Measurements from ENCODE around the gene TRIO.
A peak's percentile ranks its signal among the peaks of the same experiment; 100 is the strongest.

Gene TRIO

DNA sequence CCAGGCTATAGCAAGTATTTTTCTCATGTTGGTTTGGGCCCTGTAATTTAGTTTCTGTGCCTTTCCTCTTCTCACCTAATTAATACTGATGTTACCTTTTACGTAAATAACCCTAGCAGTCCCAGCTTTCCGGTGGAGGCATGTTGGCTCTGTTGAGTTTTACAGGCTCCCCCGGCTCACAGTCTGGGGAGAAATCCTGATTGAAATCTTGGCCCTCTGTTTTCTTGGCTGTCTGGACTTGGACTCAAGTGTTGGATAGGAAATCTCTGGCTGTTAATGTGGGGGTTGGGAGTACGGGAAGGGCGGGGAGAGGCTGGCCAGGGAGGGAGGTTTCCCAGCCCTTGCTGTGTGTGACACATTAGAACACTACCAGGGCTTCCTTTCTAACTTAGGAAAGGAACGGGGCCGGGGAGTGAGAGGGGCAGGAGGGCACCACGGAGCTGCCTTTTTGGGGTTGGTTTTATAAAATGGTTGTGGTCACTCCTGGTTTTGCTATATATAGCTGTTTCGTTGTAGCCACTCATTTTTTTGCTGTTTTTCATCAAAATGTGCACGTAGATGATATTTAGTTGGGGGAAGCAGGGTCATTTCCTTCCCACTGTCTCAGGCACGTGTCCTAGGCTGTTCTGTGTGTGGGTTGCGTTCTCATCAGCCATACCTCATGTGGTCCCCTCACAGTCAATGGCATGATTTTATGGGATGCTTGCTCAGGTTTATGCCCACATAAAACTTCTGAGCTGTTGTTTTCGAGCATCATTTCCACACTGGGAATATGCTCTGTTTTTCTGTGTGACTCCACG, 11.0 kb downstream of the TRIO start (continued):
- TF ChIP-seq, protein P1, sequence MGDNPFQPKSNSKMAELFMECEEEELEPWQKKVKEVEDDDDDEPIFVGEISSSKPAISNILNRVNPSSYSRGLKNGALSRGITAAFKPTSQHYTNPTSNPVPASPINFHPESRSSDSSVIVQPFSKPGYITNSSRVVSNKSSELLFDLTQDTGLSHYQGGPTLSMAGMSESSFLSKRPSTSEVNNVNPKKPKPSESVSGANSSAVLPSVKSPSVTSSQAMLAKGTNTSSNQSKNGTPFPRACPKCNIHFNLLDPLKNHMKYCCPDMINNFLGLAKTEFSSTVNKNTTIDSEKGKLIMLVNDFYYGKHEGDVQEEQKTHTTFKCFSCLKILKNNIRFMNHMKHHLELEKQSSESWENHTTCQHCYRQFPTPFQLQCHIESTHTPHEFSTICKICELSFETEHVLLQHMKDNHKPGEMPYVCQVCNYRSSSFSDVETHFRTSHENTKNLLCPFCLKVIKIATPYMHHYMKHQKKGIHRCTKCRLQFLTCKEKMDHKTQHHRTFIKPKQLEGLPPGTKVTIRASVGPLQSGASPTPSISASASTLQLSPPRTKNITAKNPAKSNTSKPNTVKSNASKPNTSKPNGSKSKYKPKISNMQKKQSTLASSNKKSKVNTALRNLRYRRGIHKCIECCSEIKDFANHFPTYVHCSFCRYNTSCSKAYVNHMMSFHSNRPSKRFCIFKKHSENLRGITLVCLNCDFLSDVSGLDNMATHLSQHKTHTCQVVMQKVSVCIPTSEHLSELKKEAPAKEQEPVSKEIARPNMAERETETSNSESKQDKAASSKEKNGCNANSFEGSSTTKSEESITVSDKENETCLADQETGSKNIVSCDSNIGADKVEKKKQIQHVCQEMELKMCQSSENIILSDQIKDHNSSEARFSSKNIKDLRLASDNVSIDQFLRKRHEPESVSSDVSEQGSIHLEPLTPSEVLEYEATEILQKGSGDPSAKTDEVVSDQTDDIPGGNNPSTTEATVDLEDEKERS (tag by site-specific recombination; IDR thresholded peaks at IDR 0.05) = no peak
- TF ChIP-seq ZNF16 (tag by site-specific recombination; IDR thresholded peaks at IDR 0.05; ENCODE audit: low read depth) (no peak), ZNF302 (tag by site-specific recombination; IDR thresholded peaks at IDR 0.05; ENCODE audit: low read depth) (no peak), ZBTB8A (tag by site-specific recombination; IDR thresholded peaks at IDR 0.05) (peak; percentile 40), ZNF777 (tag by site-specific recombination; IDR thresholded peaks at IDR 0.05; ENCODE audit: borderline replicate concordance) (no peak), GFI1B (tag by site-specific recombination; IDR thresholded peaks at IDR 0.05) (peak; percentile 98), GLIS2 (tag by site-specific recombination; IDR thresholded peaks at IDR 0.05) (no peak), ZNF174 (tag by site-specific recombination; IDR thresholded peaks at IDR 0.05) (no peak), KLF8 (tag by site-specific recombination; IDR thresholded peaks at IDR 0.05) (peak; percentile 34; the same call in 1 of the 2 replicates), ZNF19 (tag by site-specific recombination; IDR thresholded peaks at IDR 0.05; ENCODE audit: low read depth) (no peak), ZNF416 (tag by site-specific recombination; IDR thresholded peaks at IDR 0.05) (no peak), SP7 (tag by site-specific recombination; IDR thresholded peaks at IDR 0.05) (peak; percentile 99), FEZF1 (tag by site-specific recombination; IDR thresholded peaks at IDR 0.05) (peak; percentile 93), ZNF501 (tag by site-specific recombination; IDR thresholded peaks at IDR 0.05) (0 out of 2 replicates have a peak, but pooled peaks have one; percentile 58), ZNF335 (tag by site-specific recombination; conservative IDR thresholded peaks at IDR 0.05) (peak; percentile 100), SP2 (tag by site-specific recombination; IDR thresholded peaks at IDR 0.05) (peak; percentile 37), ZNF830 (tag by site-specific recombination; IDR thresholded peaks at IDR 0.05; ENCODE audit: low read depth) (no peak), SETDB1 (IDR thresholded peaks at IDR 0.05; ENCODE audit: insufficient read length, low read length) (no peak), ZNF24 (tag by site-specific recombination; IDR thresholded peaks at IDR 0.05) (0 out of 2 replicates have a peak, but pooled peaks have one; percentile 19), ZNF157 (tag by site-specific recombination; IDR thresholded peaks at IDR 0.05) (no peak), ZNF600 (tag by site-specific recombination; IDR thresholded peaks at IDR 0.05) (peak; percentile 77), BCL11A (tag by site-specific recombination; IDR thresholded peaks at IDR 0.05; ENCODE audit: low read depth) (0 out of 2 replicates have a peak, but pooled peaks have one; percentile 21), ZNF768 (tag by site-specific recombination; IDR thresholded peaks at IDR 0.05) (no peak), ZNF266 (tag by site-specific recombination; IDR thresholded peaks at IDR 0.05; ENCODE audit: low read depth) (no peak), KLF16 (tag by site-specific recombination; IDR thresholded peaks at IDR 0.05) (no peak), ZBTB20 (tag by site-specific recombination; IDR thresholded peaks at IDR 0.05) (peak; percentile 85; the same call in 1 of the 2 replicates), ZNF223 (tag by site-specific recombination; IDR thresholded peaks at IDR 0.05) (no peak), SP3 (tag by site-specific recombination; IDR thresholded peaks at IDR 0.05) (peak; percentile 49; the same call in 1 of the 2 replicates), EGR2 (tag by site-specific recombination; IDR thresholded peaks at IDR 0.05; ENCODE audit: low read depth) (peak; percentile 92), GLI2 (tag by site-specific recombination; IDR thresholded peaks at IDR 0.05; ENCODE audit: borderline replicate concordance, low read depth) (peak; percentile 9; the same call in 1 of the 2 replicates), ZBTB17 (tag by site-specific recombination; IDR thresholded peaks at IDR 0.05) (peak; percentile 83), ZNF341 (tag by site-specific recombination; IDR thresholded peaks at IDR 0.05; ENCODE audit: low read depth) (peak; percentile 93)
- TF ChIP-seq, protein P2, sequence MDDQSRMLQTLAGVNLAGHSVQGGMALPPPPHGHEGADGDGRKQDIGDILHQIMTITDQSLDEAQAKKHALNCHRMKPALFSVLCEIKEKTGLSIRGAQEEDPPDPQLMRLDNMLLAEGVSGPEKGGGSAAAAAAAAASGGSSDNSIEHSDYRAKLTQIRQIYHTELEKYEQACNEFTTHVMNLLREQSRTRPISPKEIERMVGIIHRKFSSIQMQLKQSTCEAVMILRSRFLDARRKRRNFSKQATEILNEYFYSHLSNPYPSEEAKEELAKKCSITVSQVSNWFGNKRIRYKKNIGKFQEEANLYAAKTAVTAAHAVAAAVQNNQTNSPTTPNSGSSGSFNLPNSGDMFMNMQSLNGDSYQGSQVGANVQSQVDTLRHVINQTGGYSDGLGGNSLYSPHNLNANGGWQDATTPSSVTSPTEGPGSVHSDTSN (CRISPR knock-in tag; IDR thresholded peaks at IDR 0.05) = no peak
- TF ChIP-seq, protein P3, sequence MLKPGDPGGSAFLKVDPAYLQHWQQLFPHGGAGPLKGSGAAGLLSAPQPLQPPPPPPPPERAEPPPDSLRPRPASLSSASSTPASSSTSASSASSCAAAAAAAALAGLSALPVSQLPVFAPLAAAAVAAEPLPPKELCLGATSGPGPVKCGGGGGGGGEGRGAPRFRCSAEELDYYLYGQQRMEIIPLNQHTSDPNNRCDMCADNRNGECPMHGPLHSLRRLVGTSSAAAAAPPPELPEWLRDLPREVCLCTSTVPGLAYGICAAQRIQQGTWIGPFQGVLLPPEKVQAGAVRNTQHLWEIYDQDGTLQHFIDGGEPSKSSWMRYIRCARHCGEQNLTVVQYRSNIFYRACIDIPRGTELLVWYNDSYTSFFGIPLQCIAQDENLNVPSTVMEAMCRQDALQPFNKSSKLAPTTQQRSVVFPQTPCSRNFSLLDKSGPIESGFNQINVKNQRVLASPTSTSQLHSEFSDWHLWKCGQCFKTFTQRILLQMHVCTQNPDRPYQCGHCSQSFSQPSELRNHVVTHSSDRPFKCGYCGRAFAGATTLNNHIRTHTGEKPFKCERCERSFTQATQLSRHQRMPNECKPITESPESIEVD (tag by site-specific recombination; IDR thresholded peaks at IDR 0.05) = peak; percentile 98
- TF ChIP-seq, protein P4, sequence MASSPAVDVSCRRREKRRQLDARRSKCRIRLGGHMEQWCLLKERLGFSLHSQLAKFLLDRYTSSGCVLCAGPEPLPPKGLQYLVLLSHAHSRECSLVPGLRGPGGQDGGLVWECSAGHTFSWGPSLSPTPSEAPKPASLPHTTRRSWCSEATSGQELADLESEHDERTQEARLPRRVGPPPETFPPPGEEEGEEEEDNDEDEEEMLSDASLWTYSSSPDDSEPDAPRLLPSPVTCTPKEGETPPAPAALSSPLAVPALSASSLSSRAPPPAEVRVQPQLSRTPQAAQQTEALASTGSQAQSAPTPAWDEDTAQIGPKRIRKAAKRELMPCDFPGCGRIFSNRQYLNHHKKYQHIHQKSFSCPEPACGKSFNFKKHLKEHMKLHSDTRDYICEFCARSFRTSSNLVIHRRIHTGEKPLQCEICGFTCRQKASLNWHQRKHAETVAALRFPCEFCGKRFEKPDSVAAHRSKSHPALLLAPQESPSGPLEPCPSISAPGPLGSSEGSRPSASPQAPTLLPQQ (tag by site-specific recombination; IDR thresholded peaks at IDR 0.05) = peak; percentile 71
